HepG2 (cell line): ENCODE data around the gene SART1. TPM values are rescaled to one million over a fixed set of nuclear protein-coding genes. Genes with fewer than 3 reads are reported as not detected.
A peak's percentile ranks its signal among the peaks of the same experiment; 100 is the strongest.

ENCODE experiments used
- ATF2 ChIP-seq: sonication (generic); formaldehyde crosslinking; IDR thresholded peaks from 2 replicates; pipeline ENCODE4 v1.4.0; 2020; ENCODE audit warnings: missing genetic modification reagents
- ATF6 ChIP-seq: sonication (generic); formaldehyde crosslinking; conservative IDR thresholded peaks from 2 replicates; pipeline ENCODE4 v1.4.0; 2020; ENCODE audit warnings: missing genetic modification reagents
- PITX1 ChIP-seq: sonication (generic); formaldehyde crosslinking; IDR thresholded peaks from 2 replicates; pipeline ENCODE4 v1.5.1; 2020; ENCODE audit warnings: mild to moderate bottlenecking, missing genetic modification reagents
- ZGPAT ChIP-seq: IDR thresholded peaks from 2 replicates; pipeline ENCODE4 v1.6.1; 2016; ENCODE audit warnings: mild to moderate bottlenecking
- ZNF12 ChIP-seq: sonication (generic); formaldehyde crosslinking; IDR thresholded peaks from 2 replicates; pipeline ENCODE4 v1.5.0; 2020; ENCODE audit warnings: missing genetic modification reagents
- ZNF407 ChIP-seq: sonication (generic); formaldehyde crosslinking; IDR thresholded peaks from one replicate; pipeline ENCODE4 v1.5.1; 2020; ENCODE audit warnings: mild to moderate bottlenecking, missing genetic modification reagents; ENCODE audit errors: not compliant biosample characterization
- ZNF501 ChIP-seq: sonication (generic); formaldehyde crosslinking; IDR thresholded peaks from 2 replicates; pipeline ENCODE4 v1.5.1; 2020; ENCODE audit warnings: mild to moderate bottlenecking, moderate library complexity, missing genetic modification reagents
- ZNF687 ChIP-seq: sonication (generic); formaldehyde crosslinking; IDR thresholded peaks from 2 replicates; pipeline ENCODE4 v1.5.1; 2020; ENCODE audit warnings: mild to moderate bottlenecking, missing genetic modification reagents, moderate library complexity
- polyA plus RNA-seq, 8 experiments: library from polyadenylated mRNA; depleted of rRNA in 3 of 8; stranded (reverse) in 7 of 8; unstranded in 1 of 8; fragments of >200 nt; fragmentation: Illumina TruSeq in 4 of 8; extraction: Trizol in 4 of 8; gene quantifications; 2 replicates each; pipeline versions ENCODE4 v1.2.1 to v1.2.3, GENCODE V29; 2011 to 2016; ENCODE audit warnings: low read depth in 4 of 8, missing spikeins in 1 of 8, mixed read lengths in 1 of 8; ENCODE audit not compliant: insufficient read depth in 1 of 8
- total RNA-seq, 5 experiments: library from RNA; depleted of rRNA; stranded (reverse); fragments of >200 nt; fragmentation: Illumina TruSeq; extraction: Trizol; gene quantifications; 2 replicates each; pipeline ENCODE4 v1.2.3, GENCODE V29; 2016; ENCODE audit warnings: low read depth in 1 of 5

SART1 gene
- total and polyA plus RNA-seq, 2 of the 13 experiments (the other 11 are each of a cell fraction or from before 2014, with no cell fraction given) = 11.3 to 22.5 TPM

- TF ChIP-seq ZNF407 (CRISPR knock-in tag) = no peak
- TF ChIP-seq ZNF501 (CRISPR knock-in tag) = 0 out of 2 replicates have a peak, but pooled peaks have one; percentile 32
- no peak for TF ChIP-seq ATF2
- TF ChIP-seq PITX1 (CRISPR knock-in tag) = 0 out of 2 replicates have a peak, but pooled peaks have one; percentile 43
- TF ChIP-seq ATF6 = no peak
- TF ChIP-seq ZNF12 = no peak
- TF ChIP-seq ZGPAT = no peak
- peak; percentile 58 for TF ChIP-seq ZNF687
These were observed 14.4 kb upstream of the SART1 start (continued) for GRCh38 chr11:65947133-65947532.
